GM19240 (cell line): ENCODE measurements around the gene EML6.
A peak's percentile ranks its signal among the peaks of the same experiment; 100 is the strongest.
"Not testable (repeated sequence)": the region's sequence is repeated elsewhere in the genome, so short reads cannot be mapped to it uniquely, and the experiment has no call there.

Experiments
- DNase-seq: peaks from one replicate; pipeline ENCODE4 v3.0.0; 2011; ENCODE audit warnings: low spot score; ENCODE audit not compliant: insufficient read length

EML6 gene

DNA sequence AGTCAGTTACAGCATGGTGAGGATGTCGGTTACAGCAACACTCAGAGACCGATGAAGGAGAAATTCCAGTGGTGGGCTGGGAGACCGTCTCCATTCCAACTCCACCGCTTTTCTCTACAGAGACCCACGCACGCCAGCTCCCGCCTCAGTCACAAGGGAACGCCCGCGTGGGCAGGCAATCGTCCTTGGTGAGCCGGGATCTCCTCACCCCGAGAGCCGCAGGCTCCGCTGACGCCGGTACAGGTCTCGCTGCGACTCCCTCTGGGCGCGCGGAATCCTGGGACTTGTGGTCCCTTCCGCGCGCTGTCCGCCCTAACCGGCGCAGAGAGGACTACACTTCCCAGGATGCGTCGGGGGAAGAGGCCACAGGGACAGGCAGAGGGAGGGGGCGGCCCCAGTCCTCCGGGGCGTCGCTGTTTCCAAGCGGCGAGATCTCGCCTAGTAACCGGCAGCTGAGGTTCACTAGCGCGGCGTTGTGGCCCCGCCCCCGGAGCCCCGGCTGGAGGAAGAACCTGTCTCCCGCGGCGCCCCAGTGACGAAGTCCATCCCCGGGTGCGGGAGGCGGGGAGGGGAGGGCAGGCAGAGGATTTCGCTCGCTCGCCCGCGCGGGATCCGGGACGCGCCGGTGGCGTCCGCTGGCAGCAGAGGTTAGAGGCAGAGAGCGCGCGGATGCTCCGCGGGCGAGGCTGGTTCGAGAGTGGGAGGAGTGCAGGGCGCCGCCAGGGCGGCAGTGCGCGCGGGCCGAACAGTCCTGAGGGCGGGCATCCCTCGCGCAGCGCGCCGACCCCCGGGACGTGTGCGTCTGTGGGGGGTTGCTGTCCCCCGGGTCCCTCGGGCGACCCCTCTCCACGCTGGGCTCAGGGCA, at the start of gene EML6:
Gene EML6 (plus strand): TSS at position 532 of the 865 bp plus-strand sequence. CDS start 1,400 bp downstream, outside the sequence.
- DNase-seq, result peak; percentile 98

DNA sequence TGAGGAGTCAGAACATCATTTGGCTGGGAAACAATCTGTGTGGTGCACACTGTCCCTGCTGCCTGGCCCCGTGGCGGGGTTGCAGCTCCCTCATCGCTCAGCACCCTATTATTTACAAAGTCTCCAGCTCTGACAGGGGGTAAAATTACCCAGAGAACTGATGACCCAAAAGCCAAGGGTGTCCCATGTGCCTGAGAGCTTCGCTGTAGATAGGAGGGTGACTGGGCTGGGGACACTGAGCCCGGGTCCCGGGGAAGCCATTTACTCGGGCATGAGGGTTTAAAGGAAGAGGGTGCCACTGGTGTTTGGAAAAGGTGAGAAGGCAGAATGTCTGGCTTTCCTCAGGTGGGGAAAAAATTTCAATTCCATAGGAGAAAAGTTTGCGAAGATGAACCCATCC, 48.2 kb upstream of the EML6 start:
- no peak for DNase-seq

DNA sequence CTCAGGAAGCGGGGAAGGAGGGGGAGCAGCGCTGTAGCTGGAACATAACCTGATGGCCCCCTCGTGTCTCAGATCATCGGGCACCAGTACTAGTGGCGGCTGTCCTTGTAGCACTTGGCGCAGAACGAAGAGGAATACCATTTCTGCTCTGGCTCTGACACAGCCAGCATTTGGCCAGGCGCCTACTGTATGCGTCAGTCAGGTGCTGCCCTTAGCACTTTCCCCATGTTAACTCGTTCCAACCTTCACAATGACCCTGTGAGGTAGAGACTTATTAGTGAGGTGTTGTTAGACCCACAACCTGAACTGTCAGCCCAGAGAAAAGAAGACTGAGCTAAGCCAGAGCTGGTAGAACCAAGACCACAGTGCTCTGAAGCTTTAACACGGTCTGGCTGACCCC, 47.7 kb upstream of the EML6 start:
- DNase-seq, result no peak

DNA sequence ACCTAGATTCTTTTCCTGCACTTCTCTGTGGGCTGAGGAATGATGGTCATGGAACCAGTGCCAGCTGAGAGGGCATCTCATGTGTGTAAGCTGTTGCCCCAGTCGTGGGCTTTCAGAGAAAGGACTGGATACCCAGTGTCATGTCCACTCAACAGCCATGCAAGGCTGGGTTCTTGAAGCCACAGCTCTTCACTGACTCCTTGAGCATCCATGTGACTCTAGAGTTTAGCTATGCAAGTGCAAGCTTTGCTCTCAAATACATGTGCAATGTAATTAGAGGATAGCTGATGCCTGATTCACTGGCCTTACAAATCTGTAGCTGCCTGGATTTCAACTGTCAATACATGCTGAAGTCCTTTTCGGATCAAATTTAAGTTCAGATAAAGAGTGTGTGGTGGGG, 46.8 kb upstream of the EML6 start:
- no peak for DNase-seq

DNA sequence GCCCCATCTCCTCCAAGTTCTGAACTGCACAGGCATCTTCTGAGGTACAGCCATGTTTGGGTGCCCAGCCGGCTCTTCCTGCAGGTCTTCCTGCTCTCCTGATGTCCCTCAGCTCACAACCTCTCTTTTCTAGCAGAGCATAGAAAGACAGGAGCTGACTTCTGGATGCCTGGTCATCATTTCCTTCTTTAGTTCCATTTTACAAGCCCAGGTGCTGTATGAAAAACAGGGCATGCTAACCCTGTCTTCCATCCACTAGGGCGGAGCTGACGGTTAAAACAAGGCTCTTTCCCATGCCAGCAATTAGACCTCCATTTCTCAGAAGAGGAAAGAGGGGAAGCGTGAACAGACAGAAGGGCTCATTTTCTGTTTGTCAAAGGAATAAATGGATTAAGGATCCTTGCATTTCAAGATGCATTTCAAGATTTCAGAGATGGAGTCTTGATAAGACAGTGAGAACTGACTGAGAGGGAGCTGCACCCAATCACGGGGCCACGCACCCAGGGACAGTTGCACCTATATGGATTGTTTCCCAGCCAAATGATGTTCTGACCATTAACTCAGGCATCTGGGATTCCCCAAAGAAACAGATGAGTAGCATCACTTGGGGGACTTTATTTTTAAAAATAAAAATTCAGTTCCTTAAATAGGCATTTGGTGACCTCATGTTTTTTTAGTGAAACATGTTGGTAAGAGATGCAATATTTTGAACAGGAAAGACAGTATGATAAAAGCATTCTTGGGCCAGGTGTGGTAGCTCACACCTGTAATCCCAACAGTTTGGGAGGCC, 45.8 kb upstream of the EML6 start:
- no peak for DNase-seq

DNA sequence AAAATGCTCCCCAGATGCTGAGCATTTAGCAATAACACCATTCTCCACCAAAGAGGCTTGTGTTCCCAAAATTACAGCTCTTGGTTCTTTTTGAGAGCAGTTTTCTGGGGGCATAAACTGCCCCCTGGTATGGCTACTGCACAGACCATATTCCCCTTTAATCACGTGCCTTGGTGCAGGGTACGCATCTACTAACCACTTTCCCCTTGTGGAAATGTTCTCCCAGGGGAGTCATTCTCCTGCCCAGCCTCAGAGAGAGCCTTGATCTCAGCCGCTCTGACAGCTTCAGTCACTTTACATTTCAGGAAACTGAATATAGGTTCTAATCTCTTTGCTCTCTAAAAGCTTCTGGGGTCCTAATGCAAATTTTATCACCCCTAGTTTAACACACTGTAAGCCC, 44.7 kb upstream of the EML6 start:
- DNase-seq, result no peak

DNA sequence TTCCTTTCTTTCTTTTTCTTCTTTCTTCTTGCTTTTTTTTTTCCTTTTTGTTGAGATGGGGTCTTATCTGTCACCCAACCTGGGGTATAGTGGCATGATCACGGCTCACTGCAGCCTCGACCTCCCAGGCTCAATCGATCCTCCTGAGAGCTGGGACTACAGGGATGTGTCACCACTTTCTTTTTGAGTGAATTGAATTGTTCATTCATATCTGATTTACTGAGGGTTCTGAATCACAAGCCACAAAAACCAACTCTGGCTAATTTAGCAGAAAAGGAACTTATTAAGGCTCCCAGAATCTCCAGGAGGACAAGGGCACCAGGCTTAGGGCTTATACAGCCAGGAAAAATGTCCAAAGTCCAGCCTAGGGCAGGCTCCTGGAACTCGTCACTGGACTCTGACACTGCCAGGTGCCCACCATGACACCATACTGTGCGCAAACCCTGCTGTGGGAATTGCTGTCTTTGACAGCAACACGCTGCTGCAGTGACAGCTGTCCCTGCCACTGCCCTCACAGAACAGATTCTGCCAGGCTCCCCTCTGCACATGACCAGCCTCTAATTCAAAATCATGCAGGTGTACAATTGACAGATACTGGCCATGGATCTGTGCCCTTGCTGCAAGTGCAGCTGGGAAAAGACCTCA, 42.9 kb upstream of the EML6 start:
- DNase-seq, result no peak

DNA sequence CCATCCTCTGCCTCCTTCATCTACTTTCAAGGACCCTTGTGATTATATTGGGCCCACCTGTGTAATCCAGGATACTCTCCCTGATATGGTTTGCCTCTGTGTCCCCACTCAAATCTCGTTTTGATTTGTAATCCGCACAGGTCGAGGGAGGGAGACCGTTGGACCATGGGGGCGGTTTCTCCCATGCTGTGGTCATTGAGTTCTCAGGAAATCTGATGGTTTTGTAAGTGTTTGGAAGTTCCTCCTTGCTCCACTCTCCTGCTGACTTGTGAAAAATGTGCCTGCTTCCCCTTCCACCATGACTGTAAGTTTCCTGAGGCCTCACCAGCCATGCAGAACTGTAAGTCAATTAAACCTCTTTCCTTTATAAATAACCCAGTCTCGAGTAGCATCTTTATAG, 42.0 kb upstream of the EML6 start:
- DNase-seq, result no peak

DNA sequence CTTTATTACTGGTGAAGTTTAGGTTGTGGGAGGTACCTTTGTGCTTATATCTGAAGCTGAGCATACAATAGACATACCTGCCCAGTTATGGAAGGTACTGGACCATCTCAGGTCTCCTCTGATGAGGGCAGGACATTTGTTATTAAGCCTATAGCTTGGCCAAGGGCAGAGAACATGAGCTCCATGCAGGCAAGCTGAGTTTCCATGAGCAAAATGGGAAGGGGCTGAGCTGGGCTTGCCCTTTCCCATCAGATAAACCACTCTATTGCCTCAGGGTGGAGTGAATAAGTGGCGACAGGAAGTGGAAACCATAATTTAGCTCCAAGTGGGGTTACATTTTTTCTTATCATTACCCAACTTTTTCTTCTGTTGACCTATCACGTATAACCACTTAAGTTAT, 39.9 kb upstream of the EML6 start:
- DNase-seq, result no peak

DNA sequence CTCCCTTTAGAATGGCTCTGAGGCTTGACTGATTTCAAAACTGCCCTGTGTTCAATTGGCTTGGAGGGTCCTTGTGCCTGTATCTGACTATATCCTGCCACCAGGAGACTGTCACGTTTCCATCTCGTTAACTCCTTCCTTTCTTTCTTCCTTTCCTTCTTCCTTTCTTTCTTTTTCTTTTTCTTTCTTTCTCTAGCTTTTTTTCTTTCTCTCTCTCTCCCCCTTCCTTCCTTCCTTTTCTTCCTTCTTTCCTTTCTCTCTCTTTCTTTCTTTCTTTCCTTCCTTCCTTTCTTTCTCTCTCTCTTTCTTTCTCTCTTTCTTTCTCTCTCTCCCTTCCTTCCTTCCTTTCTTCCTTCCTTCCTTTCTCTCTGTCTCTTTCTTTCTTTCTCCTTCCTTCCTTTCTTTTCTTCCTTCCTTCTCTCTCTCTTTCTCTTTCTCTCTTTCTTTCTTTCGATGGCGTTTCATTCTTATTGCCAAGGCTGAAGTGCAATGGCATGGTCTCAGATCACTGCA, 38.1 kb upstream of the EML6 start:
- DNase-seq, result no peak

DNA sequence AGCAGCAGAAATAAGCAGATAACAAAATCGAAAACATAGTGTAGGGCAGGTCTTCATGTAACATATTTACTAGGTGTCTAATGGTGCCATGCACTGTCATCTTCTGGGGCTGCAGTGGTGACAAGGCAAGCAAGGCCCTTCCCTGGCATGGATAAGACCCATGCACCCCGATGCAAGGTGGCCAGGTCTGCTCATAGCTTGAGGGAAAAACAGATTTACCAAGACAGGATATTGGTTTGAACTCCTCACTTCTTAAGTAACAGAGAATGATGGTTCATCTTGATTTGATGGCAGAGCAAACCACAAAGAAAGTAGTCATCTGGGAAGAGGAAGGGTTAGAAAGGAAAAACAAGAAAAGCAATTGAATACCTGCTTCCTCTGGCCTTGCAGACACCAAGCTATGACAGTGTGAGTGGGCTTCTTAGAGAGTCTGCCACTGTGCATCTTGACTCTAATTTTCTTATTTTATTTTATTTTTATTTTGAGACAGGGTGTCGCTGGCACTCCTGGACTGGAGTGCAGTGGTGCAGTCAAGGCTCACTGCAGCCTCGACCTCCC, 35.8 kb upstream of the EML6 start:
- no peak for DNase-seq

DNA sequence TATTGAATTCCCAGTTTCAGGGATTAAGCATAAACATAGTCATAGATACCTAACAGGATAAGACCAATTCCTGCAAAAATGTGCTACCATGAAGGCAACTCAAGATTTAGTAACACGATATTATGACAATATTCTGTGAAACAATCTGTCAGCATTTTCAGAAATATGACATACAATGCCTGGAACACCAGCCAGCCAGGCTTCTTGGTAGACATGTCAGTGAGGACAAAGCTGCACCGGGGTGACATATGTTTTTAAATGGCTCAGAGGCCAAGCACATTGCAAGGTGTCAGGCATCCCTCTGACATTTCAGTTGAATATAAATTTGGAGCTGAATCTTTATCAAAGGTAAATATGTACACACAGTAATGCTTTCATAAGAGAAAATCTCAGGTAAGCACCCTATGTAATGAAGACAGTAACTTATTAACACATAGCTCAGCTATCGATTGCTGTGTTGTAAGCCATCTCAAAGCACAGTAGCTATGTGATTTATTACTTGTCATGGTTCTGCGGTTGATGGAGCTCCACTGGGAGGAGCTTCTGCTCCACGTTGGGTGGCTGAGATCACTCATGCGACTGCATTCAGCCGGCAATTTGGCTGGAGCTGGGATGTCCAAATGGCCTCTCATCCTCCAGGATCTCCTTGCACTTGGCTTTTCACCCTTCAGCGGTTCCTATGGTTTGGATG, 31.9 kb upstream of the EML6 start:
- no peak for DNase-seq

DNA sequence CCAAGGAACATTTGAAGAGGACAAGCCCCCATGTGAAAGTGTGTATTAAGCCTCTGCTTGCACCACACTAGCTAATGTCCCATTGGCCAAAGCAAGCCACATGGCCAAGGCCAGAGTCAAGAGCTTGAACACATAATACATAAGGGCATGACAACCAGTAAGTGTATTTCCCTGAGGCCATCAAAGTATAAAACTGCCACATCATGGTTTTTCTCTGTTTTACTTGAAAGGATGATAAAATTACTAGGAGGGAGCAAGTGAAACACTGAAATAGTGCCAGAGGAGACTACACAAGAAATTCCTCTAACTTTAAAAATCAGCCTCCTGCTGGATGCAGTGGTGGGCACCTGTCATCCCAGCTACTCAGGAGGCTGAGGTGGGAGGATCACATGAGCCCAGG, 30.9 kb upstream of the EML6 start:
- DNase-seq, result no peak

DNA sequence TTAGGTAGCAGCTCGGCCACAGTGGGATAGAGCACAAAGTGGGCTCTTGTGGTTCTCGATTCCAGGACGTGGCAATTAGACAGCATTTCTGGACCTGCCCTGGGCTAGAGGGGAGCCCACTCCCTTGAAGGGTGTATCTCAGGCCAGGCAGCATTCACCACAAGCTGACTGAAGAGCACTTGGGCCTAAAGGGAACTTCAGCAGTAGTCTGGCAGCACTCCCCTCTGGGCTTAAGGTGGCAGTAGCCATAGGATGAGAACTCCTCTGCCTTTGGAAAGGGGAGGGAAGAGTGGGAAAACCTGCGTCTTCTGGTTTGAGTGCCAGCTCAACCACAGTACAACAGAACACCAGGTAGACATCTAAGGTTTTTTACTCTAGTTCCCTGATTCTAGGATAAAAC, 28.1 kb upstream of the EML6 start:
- DNase-seq, result no peak

DNA sequence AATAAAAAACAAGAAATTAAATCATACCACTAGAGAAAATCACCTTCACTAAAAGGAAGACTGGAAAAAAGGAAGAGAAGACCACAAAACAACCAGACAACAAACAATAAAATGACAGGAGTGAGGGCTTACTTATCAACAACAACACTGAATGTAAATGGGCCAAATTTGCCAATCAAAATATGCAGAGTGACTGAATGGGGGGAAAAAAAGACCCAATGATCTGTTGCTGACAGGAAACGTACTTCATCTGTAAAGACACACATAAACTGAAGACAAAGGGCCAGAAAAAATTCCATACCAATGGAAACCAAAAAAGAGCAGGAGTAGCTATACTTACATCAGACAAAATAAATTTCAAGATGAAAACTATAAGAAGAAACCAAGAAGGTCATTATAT, 25.5 kb upstream of the EML6 start:
- DNase-seq, result no peak

DNA sequence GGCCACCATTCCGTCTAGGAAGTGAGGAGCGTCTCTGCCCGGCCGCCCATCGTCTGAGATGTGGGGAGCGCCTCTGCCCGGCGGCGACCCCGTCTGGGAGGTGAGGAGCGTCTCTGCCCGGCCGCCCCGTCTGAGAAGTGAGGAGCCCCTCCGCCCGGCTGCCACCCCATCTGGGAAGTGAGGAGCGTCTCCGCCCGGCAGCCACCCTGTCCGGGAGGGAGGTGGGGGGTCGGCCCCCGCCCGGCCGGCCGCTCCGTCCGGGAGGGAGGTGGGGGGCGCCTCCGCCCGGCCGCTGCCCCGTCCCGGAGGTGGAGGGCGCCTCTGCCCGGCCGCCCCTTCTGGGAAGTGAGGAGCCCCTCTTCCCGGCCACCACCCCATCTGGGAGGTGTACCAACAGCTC, 24.5 kb upstream of the EML6 start:
- not testable (repeated sequence) for DNase-seq

DNA sequence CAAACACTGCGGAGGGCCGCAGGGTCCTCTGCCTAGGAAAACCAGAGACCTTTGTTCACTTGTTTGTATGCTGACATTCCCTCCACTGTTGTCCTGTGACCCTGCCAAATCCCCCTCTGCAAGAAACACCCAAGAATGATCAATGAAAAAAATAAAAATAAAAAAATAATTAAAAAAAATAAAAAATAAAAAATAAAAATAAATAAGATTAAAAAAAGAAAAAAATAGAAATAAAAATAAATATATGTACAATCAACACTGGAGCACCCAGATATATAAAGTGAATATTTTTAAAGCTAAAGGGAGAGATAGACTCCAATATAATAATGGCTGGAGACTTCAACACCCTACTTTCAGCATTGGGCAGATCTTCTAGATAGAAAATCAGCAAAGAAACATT, 23.8 kb upstream of the EML6 start:
- no peak for DNase-seq

DNA sequence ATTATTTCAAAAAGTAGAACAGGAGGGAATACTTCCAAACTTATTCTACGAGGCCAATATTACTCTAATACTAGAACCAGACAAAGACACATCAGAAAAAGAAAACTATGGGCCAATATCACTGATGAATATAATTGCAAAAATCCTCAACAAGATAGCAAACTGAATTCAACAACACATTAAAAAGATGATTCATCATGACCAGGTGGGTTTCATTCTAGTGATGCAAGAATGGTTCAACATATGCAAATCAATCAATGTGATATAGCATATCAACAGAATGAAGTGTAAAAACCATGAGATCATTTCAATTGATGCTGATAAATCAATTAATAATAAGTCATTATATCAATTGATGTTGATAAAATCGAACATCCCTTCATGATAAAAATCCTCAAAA, 22.4 kb upstream of the EML6 start:
- no peak for DNase-seq

DNA sequence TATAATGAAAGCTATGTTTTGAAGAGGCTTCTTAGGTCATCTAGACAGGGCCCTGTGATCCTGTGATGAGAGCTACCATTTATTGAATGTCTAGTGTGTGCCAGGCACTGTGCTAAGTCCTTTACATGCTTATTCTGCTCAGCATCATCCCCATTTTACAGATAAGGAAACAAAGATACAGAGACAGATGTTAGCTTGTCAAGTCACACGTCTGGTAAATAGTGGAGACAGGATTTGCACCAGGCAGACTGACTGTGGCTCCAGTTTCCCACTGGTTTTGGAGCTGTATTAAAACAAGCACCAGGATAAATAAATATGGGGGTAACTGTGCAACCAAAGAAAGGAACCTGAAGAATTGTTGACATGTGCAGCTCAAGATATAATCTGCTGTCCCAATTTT, 19.2 kb upstream of the EML6 start:
- no peak for DNase-seq

DNA sequence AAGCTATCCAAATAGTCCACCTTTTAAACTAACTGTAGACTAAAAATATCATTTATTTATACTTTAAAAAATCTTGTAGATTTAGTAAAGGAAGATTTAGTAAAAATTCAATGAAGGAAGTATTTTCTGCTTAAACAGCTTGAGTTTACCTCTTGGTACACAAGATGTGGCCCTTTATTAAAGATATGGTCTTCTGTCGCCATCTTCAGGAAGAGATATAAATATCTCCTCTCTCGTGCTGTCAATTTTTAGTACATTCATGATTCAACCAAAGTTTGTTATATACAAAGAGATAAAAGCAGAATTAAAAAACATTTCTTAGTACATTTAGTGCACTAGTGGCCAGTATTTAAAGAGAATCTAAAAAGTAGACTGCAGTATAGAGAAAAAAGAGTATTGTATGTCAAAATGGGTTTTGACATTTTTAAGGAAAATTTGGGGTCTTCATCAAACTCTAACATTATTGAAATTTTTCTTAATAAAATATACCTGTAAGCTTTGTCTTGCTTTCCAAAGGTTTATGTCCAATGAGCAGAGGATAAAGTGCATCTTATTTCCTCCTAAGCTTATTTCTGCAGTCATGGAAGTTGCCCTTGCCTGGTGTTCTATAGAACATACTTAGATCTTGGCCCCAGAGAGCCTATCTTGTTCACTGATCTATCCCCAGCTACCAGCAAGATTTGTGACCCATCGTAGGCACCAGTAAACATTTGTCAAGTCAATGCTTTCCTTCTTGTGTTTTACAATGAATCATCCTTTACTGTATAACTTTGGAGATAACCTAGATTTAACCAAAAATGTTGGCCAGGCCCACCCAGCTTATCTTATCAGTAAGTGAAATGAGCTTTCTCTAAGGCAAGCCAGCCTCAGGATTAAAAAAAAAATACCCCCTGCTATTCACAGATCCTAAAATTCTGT, 18.5 kb upstream of the EML6 start:
- no peak for DNase-seq
